GM21529 (cell line): Measurements from ENCODE around the gene TSTD2.

ENCODE experiments used
- ATAC-seq: cut with Tn5 transposase; IDR thresholded peaks from one replicate; pipeline ENCODE4 v1.9.1; 2021; ENCODE audit not compliant: unreplicated experiment

Gene TSTD2

GRCh38 chr9:97632985-97633858 is at the start of gene TSTD2, which contains the start of gene NCBP1:
Gene TSTD2, minus strand, starts transcription at chr9:97633368. Its CDS starts 5,806 bp downstream, at chr9:97627562.
Gene NCBP1, plus strand, starts transcription at chr9:97633821. Its CDS starts 61 bp downstream, at chr9:97633882.
- peak; percentile 84 for ATAC-seq

GRCh38 chr9:97682242-97682641 is 49.1 kb upstream of the TSTD2 start:
- ATAC-seq, result no peak

DNA sequence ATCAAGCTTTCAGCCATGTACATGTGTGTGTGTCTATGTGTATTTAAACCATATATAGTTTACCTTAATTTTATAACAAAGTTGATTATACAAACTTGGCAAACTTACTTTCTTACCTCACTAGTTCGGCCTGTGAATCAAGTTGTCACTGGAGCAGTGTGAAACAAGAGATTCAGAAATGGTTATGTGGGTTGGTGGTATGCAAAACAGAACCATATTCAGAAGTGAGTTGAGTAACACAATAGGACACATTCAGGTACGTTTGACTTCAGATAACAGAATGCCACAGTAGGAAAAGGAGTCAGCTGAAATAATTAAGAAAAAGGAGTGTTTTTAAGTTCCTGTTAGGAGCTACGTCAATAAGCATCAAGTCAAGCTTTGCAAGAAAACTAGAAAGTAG is 42.5 kb upstream of the TSTD2 start:
- no peak for ATAC-seq

DNA sequence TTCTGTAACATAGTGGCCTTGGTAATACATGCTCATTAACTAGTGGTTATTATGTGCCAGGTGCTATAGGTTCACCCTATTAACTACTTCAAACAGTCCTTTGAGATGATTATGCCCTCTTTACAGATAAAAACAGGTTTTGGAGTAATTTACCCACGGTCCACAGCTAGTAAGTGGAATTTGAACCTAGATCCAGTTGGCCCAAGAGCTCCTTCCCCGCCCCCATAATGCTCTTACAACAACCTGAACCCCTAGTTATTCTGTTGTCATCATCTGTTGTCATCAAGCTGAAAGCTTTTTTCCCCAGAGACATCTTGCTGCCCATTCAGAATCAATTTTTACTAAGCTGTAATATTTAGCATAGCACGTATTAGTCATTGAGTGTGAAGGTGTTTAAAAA is 40.8 kb upstream of the TSTD2 start:
- no peak for ATAC-seq

- ATAC-seq, result no peak
Measured at GRCh38 chr9:97672403-97672802, 39.2 kb upstream of the TSTD2 start.

- no peak for ATAC-seq
Measured at GRCh38 chr9:97670586-97670985, 37.4 kb upstream of the TSTD2 start.

DNA sequence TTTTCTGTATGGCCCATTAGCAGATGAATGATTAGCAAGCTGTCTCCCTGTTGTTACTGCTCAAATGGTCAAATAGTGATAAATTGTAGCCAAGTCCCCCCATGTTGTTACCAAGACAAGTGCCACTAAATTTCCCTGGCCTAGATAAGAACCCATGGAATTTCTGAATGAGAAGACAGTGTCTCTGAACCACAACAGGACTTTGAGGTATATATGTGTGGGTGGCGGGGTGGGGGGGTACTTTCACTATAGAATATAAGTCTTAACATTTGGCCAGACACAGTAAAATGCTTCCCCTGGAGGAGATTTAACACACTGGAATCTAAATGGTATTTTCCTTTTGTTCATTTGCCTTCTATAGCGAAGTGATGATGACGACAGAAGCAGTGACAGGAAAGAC is 35.3 kb upstream of the TSTD2 start:
- no peak for ATAC-seq

GRCh38 chr9:97666907-97667686 is 33.9 kb upstream of the TSTD2 start:
- no peak for ATAC-seq

GRCh38 chr9:97665742-97666141 is 32.6 kb upstream of the TSTD2 start:
- ATAC-seq, result no peak

DNA sequence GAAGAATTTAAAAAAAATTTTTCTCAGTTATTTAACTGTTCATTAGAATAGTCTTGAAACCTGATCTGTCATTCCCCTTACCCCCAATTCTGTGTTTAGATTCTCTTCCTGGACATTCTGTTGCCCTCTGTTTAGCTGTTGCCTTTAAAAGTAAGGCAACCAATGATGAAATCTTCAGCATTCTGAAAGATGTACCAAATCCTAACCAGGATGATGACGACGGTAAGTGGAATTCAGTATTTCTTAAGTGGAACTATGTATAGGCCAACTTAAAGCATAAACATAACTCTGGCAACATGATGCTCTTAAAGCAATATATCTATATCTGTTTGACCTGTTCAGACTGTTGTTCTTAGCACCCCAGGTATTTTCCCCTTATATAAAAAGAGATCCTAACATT is 27.7 kb upstream of the TSTD2 start:
- no peak for ATAC-seq

DNA sequence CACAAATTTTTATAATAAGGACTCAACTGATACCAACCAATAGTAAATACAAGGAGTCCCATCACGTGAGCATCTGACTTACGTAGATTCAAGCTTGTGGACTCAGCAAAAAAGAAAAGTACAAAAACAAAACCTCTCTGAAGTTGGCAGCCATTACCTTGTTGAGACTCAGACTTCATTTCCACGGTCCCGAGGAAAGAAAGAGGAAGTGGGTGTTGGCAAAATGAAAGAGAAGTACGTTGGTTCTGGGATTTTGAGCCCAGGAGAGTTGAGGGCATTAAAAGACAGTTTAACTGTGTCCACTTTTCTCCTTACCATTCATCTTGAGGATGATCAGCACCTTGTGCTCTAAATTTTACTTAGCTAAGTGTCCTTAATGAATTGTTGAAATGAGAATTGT is 27.2 kb upstream of the TSTD2 start:
- ATAC-seq, result no peak

DNA sequence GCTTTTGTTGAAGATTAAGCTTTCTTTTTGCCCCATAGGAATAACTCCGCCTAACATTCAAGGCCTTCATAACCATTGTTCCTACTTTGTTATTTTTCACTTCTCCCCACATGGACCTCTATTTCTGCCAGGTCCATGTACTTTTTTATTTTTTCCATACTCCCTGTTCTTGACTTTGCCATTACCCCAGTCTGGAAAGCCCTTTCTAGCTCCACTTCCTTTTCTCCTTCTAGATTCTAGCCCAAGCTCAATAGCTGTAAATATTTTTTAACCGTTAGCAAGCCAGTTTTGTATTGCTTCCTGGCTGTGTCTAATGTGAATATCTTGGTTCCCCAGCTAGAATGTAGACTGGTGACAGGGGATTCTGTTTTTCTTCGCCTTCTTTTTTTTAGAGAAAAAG is 26.6 kb upstream of the TSTD2 start:
- ATAC-seq, result no peak

- ATAC-seq, result no peak
Measured at GRCh38 chr9:97658707-97659106, 25.5 kb upstream of the TSTD2 start.

- no peak for ATAC-seq
Measured at GRCh38 chr9:97651646-97652045, 18.5 kb upstream of the TSTD2 start.

GRCh38 chr9:97647996-97648395 is 14.8 kb upstream of the TSTD2 start:
- no peak for ATAC-seq

GRCh38 chr9:97645720-97646119 is 12.6 kb upstream of the TSTD2 start:
- no peak for ATAC-seq

DNA sequence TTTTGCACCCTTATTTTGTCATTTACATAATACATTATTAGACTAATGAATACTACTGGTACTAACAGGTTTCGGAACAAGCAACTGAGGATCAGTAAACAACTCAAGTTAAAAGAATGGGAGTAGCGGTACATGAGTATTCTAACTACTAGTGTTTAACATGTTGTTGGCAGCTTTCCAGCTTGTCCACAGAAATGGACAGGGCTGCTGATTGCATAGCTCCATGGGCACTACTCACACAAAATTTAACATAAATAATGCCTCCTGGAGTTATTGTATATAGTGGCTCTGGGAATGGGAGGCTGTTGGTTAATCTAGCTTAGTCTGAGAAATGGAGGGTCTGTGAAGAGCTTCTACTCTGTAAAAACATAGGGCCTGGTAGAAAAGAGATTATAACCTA is 7.2 kb upstream of the TSTD2 start:
- ATAC-seq, result no peak

- ATAC-seq, result no peak
Measured at GRCh38 chr9:97638666-97639065, 5.5 kb upstream of the TSTD2 start.

- no peak for ATAC-seq
Measured at GRCh38 chr9:97636903-97637302, 3.7 kb upstream of the TSTD2 start.

GRCh38 chr9:97635026-97635425 is 1.9 kb upstream of the TSTD2 start:
- no peak for ATAC-seq

- no peak for ATAC-seq
Measured at GRCh38 chr9:97633859-97634490, 807 bp upstream of the TSTD2 start.
